ENCODE results near the gene ATP5MC3. TPM values are rescaled to one million over a fixed set of nuclear protein-coding genes. Genes with fewer than 3 reads are reported as not detected.
"Not testable (repeated sequence)": the region's sequence is repeated elsewhere in the genome, so short reads cannot be mapped to it uniquely, and the experiment has no call there.

ATP5MC3 gene
- 417 and 424 TPM in 2 replicates for total RNA-seq

DNA sequence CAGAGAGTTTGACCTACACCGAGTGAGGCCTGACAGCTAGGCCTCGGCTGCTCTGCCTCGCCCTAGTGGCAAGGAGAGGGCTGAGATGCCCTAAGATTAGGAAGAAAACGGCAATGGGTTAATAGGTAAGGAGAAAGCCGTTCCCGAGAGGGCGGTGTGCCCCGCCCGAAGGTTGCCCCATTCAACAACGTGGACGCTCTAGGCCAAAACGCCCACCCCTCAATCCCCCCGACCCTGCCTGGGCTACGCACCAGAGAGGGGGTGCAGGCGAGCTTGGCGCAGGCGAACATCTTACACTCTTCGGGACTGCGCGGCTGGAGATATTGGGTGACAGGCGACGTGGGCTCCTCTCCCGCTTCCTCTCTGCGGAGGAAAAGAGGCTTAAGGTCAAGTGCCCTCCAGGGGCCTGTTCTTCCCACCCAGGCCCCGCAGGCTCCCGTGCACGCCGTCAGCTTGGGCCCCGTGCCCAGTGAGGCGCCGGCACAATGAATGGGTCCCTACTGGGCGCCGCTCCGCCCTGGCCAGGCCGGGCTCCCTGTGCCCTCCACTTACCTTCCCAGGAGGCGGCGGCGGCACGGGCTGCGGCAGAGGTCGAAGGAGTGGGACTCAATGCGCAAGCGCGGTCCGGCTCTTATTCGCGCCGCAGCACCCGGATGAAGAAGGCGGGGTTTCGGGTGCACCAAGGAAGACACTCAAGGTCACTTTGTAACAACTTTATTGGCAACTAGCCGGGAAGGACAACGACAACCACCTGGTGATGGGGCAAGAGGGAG, at the start of gene ATP5MC3:
Gene ATP5MC3 (minus strand): TSS at position 607 of the 773 bp plus-strand sequence. CDS start 317 bp downstream, at position 290.
- H3K4me1 Mint-ChIP-seq (ENCODE audit: low read depth), result peaks cover 21% of the 10 kb centered on the region
- intact Hi-C loops (cut with micrococcal nuclease), result loop anchor here (1.0 to 5.0 kb wide), 3 partner anchors 13 to 69 kb away; partner anchors contain the start of gene ATF2
- H3K36me3 Mint-ChIP-seq (ENCODE audit: low read depth), result peaks cover 54% of the 10 kb centered on the region
- peak; percentile 90 for DNase-seq (ENCODE audit: low spot score)
- H3K27ac Mint-ChIP-seq, result peak within 1 kb of the TSS; percentile 98
- H3K4me3 Mint-ChIP-seq (ENCODE audit: low read depth), result peak within 1 kb of the TSS; percentile 86
- H3K9me3 Mint-ChIP-seq, result peaks cover 6% of the 10 kb centered on the region
- no peaks in the 10 kb centered on the region for H3K27me3 Mint-ChIP-seq (ENCODE audit: low read depth)

DNA sequence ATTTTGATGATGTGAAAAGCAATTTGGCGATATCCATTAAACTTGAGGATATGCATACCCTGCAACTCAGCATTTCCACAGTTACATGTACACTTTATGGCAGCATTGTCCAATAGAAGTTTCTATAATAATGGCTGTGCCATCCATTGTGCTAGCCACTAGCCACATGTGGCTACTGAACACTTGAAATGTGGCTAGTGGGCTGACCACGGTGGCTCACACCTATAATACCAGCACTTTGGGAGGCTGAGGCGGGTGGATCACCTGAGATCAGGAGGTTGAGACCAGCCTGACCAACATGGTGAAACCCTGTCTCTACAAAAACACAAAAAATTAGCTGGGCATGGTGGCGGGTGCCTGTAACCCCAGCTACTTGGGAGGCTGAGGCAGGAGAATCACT, 47.1 kb upstream of the ATP5MC3 start:
- H3K4me3 Mint-ChIP-seq (ENCODE audit: low read depth); H3K27me3 Mint-ChIP-seq (ENCODE audit: low read depth); DNase-seq (ENCODE audit: low spot score): not testable (repeated sequence)

DNA sequence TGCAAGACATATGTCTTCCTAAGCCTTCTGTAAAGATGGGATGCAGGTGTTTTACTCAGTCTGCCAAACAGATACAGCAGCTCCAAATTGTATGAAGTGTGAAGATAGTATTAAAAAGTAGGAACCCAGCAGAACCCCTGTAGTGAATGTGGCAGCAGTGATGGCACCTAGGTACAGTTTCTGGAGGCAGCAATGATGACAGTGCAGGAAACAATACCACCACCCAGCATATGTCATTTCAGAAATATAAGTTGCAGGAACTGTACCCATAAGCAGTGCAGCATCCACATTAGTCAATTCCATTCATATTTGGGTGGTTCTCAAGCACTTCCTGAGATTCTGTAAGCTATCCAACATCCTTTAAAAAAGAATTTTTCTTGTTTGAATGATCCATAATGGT, 46.7 kb upstream of the ATP5MC3 start:
- intact Hi-C loops (cut with micrococcal nuclease), result no loop called here
- Mint-ChIP-seq H3K4me3 (ENCODE audit: low read depth) (no peak overlapping the region), H3K9me3 (peaks cover 14% of the 10 kb centered on the region), H3K4me1 (ENCODE audit: low read depth) (peaks cover 28% of the 10 kb centered on the region), H3K36me3 (ENCODE audit: low read depth) (peaks cover 16% of the 10 kb centered on the region), H3K27me3 (ENCODE audit: low read depth) (no peaks in the 10 kb centered on the region), H3K27ac (no peak overlapping the region)
- DNase-seq (ENCODE audit: low spot score), result no peak

More for the DNA sequence above, 47.1 kb upstream of the ATP5MC3 start:
- peaks cover 31% of the 10 kb centered on the region for H3K4me1 Mint-ChIP-seq (ENCODE audit: low read depth)
- intact Hi-C loops (cut with micrococcal nuclease); H3K27ac Mint-ChIP-seq: not testable (repeated sequence)
- H3K9me3 Mint-ChIP-seq, result peaks cover 10% of the 10 kb centered on the region
- peaks cover 16% of the 10 kb centered on the region for H3K36me3 Mint-ChIP-seq (ENCODE audit: low read depth)

DNA sequence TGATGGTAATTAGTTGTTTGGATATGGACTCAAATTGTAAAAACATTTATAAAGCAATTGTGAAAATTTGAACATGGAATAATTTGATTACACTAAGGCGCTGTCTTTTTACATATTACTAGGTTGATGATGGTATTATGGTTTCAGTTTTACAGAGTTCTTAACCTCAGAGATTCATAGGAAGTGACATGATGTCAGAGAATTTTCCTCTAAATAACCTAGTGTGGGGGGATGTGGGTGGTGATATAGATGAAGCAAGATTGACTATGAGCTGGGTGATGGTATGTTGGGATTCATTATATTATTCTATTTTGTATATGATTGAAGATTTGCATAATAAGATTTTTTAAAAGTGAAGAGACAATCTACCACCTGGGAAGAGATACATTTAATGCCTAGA, 45.9 kb upstream of the ATP5MC3 start:
- intact Hi-C loops (cut with micrococcal nuclease), result loop anchor here (1.0 kb wide), 2 partner anchors 46 to 73 kb away; partner anchors contain the start of gene ATP5MC3

DNA sequence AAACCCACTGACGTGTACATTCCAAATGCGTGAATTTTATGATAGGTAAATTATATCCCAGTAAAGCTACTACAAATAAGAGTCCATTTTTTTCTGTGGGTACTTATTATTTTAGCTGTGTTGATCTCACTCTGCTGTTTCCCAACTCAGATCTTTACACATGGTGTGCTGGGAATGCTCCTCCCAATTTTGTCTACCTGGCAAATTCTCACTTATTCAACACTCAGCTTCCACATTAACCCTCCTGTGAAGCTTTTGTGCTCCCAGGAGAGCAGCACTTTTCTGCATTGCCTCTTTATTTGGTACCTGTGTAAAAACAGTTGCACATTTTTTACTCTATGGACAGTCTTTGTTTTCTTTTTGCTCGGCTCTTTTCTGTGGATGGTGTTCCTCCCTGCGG, 38.6 kb upstream of the ATP5MC3 start:
- peaks cover 24% of the 10 kb centered on the region for H3K27me3 Mint-ChIP-seq (ENCODE audit: low read depth)
- H3K27ac Mint-ChIP-seq, result no peak overlapping the region
- no peaks in the 10 kb centered on the region for H3K4me1 Mint-ChIP-seq (ENCODE audit: low read depth)
- intact Hi-C loops (cut with micrococcal nuclease), result no loop called here
- peaks cover 5% of the 10 kb centered on the region for H3K9me3 Mint-ChIP-seq
- no peak for DNase-seq (ENCODE audit: low spot score)
- H3K36me3 Mint-ChIP-seq (ENCODE audit: low read depth), result no peaks in the 10 kb centered on the region
- no peak overlapping the region for H3K4me3 Mint-ChIP-seq (ENCODE audit: low read depth)

More for the DNA sequence above, 45.9 kb upstream of the ATP5MC3 start:
- Mint-ChIP-seq H3K4me3 (ENCODE audit: low read depth) (no peak overlapping the region), H3K27me3 (ENCODE audit: low read depth) (no peaks in the 10 kb centered on the region), H3K4me1 (ENCODE audit: low read depth) (peaks cover 28% of the 10 kb centered on the region), H3K36me3 (ENCODE audit: low read depth) (peaks cover 16% of the 10 kb centered on the region), H3K9me3 (peaks cover 15% of the 10 kb centered on the region), H3K27ac (peak overlapping the region; percentile 74)
- DNase-seq (ENCODE audit: low spot score), result no peak

DNA sequence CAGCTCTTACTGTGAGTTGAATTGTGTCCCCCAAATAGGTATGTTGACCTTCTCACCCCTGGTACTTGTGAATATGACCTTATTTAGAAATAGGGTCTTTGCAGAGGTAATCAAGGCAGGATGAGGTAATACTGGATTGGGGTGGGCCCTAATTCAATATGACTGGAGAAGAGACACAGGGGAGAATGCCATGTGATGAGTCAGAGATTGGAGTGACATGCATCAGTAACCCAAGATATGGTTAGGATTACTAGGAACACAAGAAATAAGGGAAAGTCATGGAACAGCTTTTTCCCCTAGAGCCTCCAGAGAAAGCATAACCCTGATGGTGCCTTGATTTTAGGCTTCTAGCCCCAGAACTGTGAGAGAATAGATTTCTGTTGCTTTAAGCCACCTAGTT, 37.0 kb upstream of the ATP5MC3 start:
- intact Hi-C loops (cut with micrococcal nuclease), result no loop called here
- no peak for DNase-seq (ENCODE audit: low spot score)
- H3K27me3 Mint-ChIP-seq (ENCODE audit: low read depth), result peaks cover 31% of the 10 kb centered on the region
- no peaks in the 10 kb centered on the region for H3K4me1 Mint-ChIP-seq (ENCODE audit: low read depth)
- no peak overlapping the region for H3K4me3 Mint-ChIP-seq (ENCODE audit: low read depth)
- H3K36me3 Mint-ChIP-seq (ENCODE audit: low read depth), result no peaks in the 10 kb centered on the region
- peaks cover 5% of the 10 kb centered on the region for H3K9me3 Mint-ChIP-seq
- H3K27ac Mint-ChIP-seq, result no peak overlapping the region

DNA sequence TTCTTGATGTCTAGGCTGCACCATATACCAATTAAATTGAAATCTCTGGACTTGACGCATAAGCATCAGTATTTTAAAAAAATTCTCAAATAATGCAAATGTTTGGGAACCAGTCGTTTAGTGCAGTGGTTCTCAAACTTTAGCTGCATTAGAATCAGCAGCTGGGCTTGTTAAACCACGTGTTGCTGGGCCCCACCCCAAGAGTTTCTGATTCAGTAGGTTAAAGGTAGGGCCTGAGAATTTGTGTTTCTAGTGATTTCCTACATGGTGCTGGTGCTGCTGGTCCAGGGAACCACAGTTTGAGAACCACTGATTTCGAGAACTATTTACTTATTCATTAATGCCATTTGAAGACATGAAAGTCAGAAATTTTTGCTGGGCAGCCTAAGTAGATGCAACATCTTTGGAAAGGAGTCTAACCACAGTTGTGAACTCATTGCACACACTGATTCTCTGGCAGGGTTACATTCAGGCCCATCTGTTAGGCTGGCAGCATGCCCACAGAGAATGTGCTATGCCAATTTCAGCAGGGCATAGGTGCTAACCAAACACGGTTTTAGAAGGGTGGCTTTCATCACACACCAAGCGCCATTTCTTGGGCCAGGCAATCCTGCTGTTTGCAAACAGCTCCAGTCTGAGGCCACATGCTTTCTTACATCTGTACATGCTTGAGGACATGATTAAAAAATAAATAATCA, 26.4 kb upstream of the ATP5MC3 start:
- H3K9me3 Mint-ChIP-seq, result no peaks in the 10 kb centered on the region
- DNase-seq (ENCODE audit: low spot score), result no peak
- no peak overlapping the region for H3K27ac Mint-ChIP-seq
- H3K36me3 Mint-ChIP-seq (ENCODE audit: low read depth), result no peaks in the 10 kb centered on the region
- peaks cover 8% of the 10 kb centered on the region for H3K4me1 Mint-ChIP-seq (ENCODE audit: low read depth)
- H3K4me3 Mint-ChIP-seq (ENCODE audit: low read depth), result no peak overlapping the region
- H3K27me3 Mint-ChIP-seq (ENCODE audit: low read depth), result peaks cover 20% of the 10 kb centered on the region
- intact Hi-C loops (cut with micrococcal nuclease), result no loop called here

DNA sequence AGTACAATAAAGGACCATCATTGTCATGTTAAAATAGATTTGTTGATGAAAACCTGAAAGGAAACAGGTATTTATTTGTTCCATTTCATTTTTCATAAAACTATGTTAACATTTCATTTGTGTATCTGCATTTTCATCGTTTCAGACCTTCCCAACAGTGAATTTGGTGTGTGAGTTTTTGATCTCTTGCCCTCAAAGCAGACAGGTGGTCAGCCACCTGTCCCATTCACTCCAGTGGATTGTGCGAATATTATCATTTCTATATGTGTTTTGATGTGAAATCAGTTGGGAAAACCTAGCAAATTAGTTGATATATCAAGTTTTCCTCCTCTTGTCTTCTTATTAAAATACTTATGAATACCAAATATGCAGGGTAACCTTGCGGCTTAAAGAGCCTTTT, 25.4 kb upstream of the ATP5MC3 start:
- DNase-seq (ENCODE audit: low spot score), result no peak
- H3K9me3 Mint-ChIP-seq, result no peaks in the 10 kb centered on the region
- peaks cover 15% of the 10 kb centered on the region for H3K27me3 Mint-ChIP-seq (ENCODE audit: low read depth)
- H3K4me3 Mint-ChIP-seq (ENCODE audit: low read depth), result no peak overlapping the region
- intact Hi-C loops (cut with micrococcal nuclease), result no loop called here
- no peaks in the 10 kb centered on the region for H3K36me3 Mint-ChIP-seq (ENCODE audit: low read depth)
- peaks cover 8% of the 10 kb centered on the region for H3K4me1 Mint-ChIP-seq (ENCODE audit: low read depth)
- no peak overlapping the region for H3K27ac Mint-ChIP-seq

DNA sequence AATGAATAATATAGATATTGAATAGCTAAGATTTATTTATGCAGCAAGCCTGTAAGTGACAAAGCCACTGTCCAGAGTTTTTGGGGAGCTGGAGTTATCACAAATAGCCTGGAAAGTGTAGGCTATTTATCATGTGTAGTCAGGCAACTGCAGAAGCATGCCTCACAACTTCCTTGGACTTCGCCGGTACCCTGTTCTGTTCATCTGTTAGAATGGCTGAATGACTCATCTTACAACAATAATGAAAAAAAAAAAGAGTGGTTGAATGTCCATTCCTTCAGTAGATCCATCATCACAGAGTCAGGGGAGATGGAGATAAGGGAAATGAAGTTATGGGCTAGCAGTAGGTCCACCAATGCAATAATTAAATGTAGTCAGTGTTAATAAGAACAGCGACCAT, 24.0 kb upstream of the ATP5MC3 start:
- Mint-ChIP-seq H3K9me3 (no peaks in the 10 kb centered on the region), H3K4me3 (ENCODE audit: low read depth) (no peak overlapping the region), H3K27me3 (ENCODE audit: low read depth) (peaks cover 12% of the 10 kb centered on the region), H3K4me1 (ENCODE audit: low read depth) (peaks cover 8% of the 10 kb centered on the region), H3K27ac (no peak overlapping the region), H3K36me3 (ENCODE audit: low read depth) (no peaks in the 10 kb centered on the region)
- intact Hi-C loops (cut with micrococcal nuclease), result no loop called here
- DNase-seq (ENCODE audit: low spot score), result no peak

DNA sequence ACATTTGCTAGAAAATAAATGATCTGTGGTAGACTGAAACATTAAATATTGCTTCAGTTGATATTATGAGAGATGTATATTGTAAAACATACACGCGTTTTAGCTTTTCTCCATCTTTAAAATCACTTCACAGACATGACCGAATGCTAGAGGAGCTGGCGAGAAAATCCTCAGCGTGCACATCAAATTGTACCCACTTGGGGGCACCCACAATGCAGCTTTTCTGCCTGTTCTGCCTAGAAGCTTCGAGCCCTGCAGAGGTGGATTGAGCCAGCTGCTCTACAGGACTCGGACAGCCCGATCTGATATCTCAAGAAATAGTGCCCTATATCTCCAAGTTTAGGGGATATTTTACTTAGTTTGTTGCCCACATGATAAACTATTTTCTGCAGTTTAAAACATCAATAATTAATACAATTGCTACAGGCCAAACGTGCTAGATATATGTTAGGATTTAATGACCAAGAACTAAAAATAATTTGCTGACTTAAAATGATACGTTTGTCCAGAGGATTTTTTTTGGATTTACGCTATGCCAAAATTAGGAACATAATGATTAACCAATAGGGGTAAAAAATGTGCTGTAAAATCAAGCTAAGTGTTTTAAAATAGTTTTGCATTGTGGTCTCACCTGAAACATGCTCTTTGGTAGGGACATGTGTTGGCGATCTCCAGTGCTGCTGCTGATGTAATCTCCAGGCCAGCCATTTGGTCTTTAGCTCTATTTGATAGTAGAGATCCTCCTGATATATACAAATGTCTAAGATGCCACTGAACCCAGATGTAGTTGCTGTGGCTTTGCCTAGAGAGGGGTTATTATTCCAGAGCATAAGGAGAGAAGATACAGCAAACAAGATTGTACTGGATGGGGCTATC, 22.3 kb upstream of the ATP5MC3 start:
- Mint-ChIP-seq H3K4me3 (ENCODE audit: low read depth) (no peak overlapping the region), H3K9me3 (peaks cover 4% of the 10 kb centered on the region), H3K27ac (no peak overlapping the region), H3K27me3 (ENCODE audit: low read depth) (peaks cover 13% of the 10 kb centered on the region), H3K4me1 (ENCODE audit: low read depth) (peaks cover 8% of the 10 kb centered on the region), H3K36me3 (ENCODE audit: low read depth) (no peaks in the 10 kb centered on the region)
- peak; percentile 22 for DNase-seq (ENCODE audit: low spot score)
- intact Hi-C loops (cut with micrococcal nuclease), result loop anchor here (1.0 to 5.0 kb wide), 3 partner anchors 47 to 507 kb away; no protein-coding TSS in a partner anchor

DNA sequence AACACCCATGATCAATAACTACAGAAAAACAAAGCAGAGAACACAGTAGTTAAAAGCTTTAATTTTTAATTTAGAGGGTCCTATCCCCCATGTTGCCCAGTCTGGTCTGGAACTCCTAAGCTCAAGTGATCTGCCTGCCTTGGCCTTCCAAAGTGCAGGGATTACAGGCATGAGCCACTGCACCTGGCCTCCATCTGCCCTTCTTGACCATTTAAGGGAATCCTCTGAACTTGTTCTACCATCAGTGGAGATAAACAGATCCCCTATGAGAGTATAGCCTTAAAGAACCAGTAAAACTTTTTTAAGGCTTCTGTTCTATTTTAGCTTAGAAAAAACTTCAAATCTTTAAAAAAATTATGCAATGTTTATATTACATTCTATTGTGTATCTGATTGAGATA, 13.5 kb upstream of the ATP5MC3 start:
- no peaks in the 10 kb centered on the region for H3K4me1 Mint-ChIP-seq (ENCODE audit: low read depth)
- no peak for DNase-seq (ENCODE audit: low spot score)
- H3K9me3 Mint-ChIP-seq, result peaks cover 4% of the 10 kb centered on the region
- H3K27me3 Mint-ChIP-seq (ENCODE audit: low read depth), result peaks cover 33% of the 10 kb centered on the region
- H3K36me3 Mint-ChIP-seq (ENCODE audit: low read depth), result no peaks in the 10 kb centered on the region
- intact Hi-C loops (cut with micrococcal nuclease), result no loop called here
- H3K4me3 Mint-ChIP-seq (ENCODE audit: low read depth), result no peak overlapping the region
- no peak overlapping the region for H3K27ac Mint-ChIP-seq

DNA sequence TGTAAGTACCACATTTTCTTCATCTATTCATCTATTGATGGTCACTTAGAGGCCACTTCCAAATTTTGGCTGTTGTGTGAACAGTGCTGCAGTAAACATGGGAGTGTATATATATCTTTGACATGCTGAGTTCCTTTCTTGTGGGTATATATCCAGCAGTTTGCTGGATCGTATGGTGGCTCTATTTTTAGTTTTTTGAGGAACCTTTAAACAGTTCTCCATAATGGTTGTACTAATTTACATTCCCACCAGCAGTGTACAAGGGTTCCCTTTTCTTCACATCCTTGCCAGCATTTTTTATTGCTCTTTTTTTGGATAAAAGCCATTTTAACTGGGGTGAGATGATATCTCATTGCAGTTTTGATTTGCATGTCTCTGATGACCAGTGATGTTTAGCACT, 7.3 kb upstream of the ATP5MC3 start:
- peaks cover under 1% of the 10 kb centered on the region for H3K36me3 Mint-ChIP-seq (ENCODE audit: low read depth)
- no peak overlapping the region for H3K4me3 Mint-ChIP-seq (ENCODE audit: low read depth)
- intact Hi-C loops (cut with micrococcal nuclease), result no loop called here
- peaks cover 23% of the 10 kb centered on the region for H3K27me3 Mint-ChIP-seq (ENCODE audit: low read depth)
- no peak for DNase-seq (ENCODE audit: low spot score)
- no peaks in the 10 kb centered on the region for H3K4me1 Mint-ChIP-seq (ENCODE audit: low read depth)
- no peaks in the 10 kb centered on the region for H3K9me3 Mint-ChIP-seq
- H3K27ac Mint-ChIP-seq, result no peak overlapping the region
